ENCODE results near the gene CNOT8.
"Not testable (repeated sequence)": the region's sequence is repeated elsewhere in the genome, so short reads cannot be mapped to it uniquely, and the experiment has no call there.

CNOT8 gene

GRCh38 chr5:154866841-154867240 is 8.4 kb downstream of the CNOT8 start:
- no peak for DNase-seq

- no peak for DNase-seq
These were observed 10.3 kb downstream of the CNOT8 start for GRCh38 chr5:154868702-154869101.

GRCh38 chr5:154871734-154872133 is 13.3 kb downstream of the CNOT8 start:
- no peak for DNase-seq

- no peak for DNase-seq
These were observed 15.4 kb downstream of the CNOT8 start for GRCh38 chr5:154873791-154874331.

- DNase-seq, result no peak
These were observed 20.4 kb downstream of the CNOT8 start for GRCh38 chr5:154878642-154879335.

GRCh38 chr5:154881986-154882385 is 23.6 kb downstream of the CNOT8 start:
- no peak for DNase-seq

GRCh38 chr5:154884424-154884823 is 26.0 kb downstream of the CNOT8 start:
- no peak for DNase-seq

- peak; percentile 29 for DNase-seq
These were observed 27.0 kb downstream of the CNOT8 start for GRCh38 chr5:154885439-154885838.

GRCh38 chr5:154892369-154892771 is 33.9 kb downstream of the CNOT8 start:
- DNase-seq, result no peak

GRCh38 chr5:154893381-154893780 is 35.0 kb downstream of the CNOT8 start:
- no peak for DNase-seq

- DNase-seq, result no peak
These were observed 37.5 kb downstream of the CNOT8 start for GRCh38 chr5:154895606-154896561.

GRCh38 chr5:154896562-154897165 is 38.2 kb downstream of the CNOT8 start:
- DNase-seq, result no peak

GRCh38 chr5:154898210-154898609 is 39.8 kb downstream of the CNOT8 start:
- no peak for DNase-seq

GRCh38 chr5:154899151-154899816 is 40.9 kb downstream of the CNOT8 start:
- DNase-seq, result no peak

GRCh38 chr5:154900066-154900465 is 41.6 kb downstream of the CNOT8 start:
- no peak for DNase-seq

GRCh38 chr5:154901276-154901675 is 42.8 kb downstream of the CNOT8 start:
- DNase-seq, result no peak

GRCh38 chr5:154901913-154902312 is 43.5 kb downstream of the CNOT8 start:
- DNase-seq, result no peak

GRCh38 chr5:154905601-154906000 is 47.2 kb downstream of the CNOT8 start:
- DNase-seq, result not testable (repeated sequence)

- no peak for DNase-seq
These were observed 58.4 kb downstream of the CNOT8 start for GRCh38 chr5:154916874-154917273.

GRCh38 chr5:154917757-154918156 is 59.3 kb downstream of the CNOT8 start:
- no peak for DNase-seq

GRCh38 chr5:154923441-154924430 is 65.3 kb downstream of the CNOT8 start:
- no peak for DNase-seq

Measured in suppressor macrophage treated with lipopolysaccharide for 4 hours (primary cell).